ENCODE measurements around the gene IL23R. TPM values are rescaled to one million over a fixed set of nuclear protein-coding genes. Genes with fewer than 3 reads are reported as not detected.

The IL23R gene
- total RNA-seq, 1 experiment from 2014 or later = not detected

DNA sequence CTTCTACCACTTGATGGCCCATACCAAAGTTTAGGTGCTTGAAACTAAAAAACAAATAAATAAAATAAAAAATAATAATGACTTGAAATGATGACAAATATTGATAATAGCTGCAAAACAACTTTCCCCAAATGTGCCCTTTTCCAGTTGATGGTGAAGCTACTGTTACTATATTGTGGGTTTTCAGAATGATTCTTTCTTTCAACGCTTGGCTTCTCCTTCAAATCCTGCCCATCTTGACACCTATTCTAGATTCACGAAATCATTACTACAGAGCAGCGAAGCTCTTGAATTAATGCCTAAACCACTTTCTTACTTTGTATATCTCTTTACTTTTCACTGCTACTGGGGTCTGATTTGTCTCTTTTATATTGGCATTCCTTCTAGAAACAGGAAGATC is 22.3 kb upstream of the IL23R start:
- Histone ChIP-seq H3K4me2 (ENCODE audit: insufficient read depth, insufficient read length, low read length) (no peak overlapping the region), H4K91ac (ENCODE audit: insufficient read length, low read depth, low read length) (no peak overlapping the region), H3K23ac (ENCODE audit: insufficient read length, low read depth, low read length) (no peak overlapping the region), H2BK12ac (ENCODE audit: insufficient read length, low read depth, low read length) (no peak overlapping the region), H3K4me1 (ENCODE audit: insufficient read depth, low read length) (no peaks in the 10 kb centered on the region), H4K20me1 (ENCODE audit: control insufficient read depth, insufficient read depth, insufficient read length) (no peaks in the 10 kb centered on the region), H3K56ac (ENCODE audit: insufficient read length, low read depth, low read length) (no peak overlapping the region), H3K9me3 (ENCODE audit: control insufficient read depth, low read depth, low read length) (no peaks in the 10 kb centered on the region), H2BK15ac (ENCODE audit: low read depth, low read length) (no peak overlapping the region), H3K14ac (ENCODE audit: insufficient read depth, low read length) (no peak overlapping the region), H3K27ac (ENCODE audit: insufficient read length, low read depth, low read length) (no peak overlapping the region), H3K4ac (ENCODE audit: low read depth, low read length) (no peak overlapping the region), H2BK120ac (ENCODE audit: low read depth, low read length, poor library complexity, severe bottlenecking) (no peak overlapping the region), H4K5ac (ENCODE audit: insufficient read length, low read depth, low read length) (no peak overlapping the region), H3K23me2 (ENCODE audit: insufficient read length, low read depth, low read length, poor library complexity, severe bottlenecking) (no peaks in the 10 kb centered on the region), H2AFZ (ENCODE audit: low read length) (no peak overlapping the region), H3K79me1 (ENCODE audit: insufficient read depth, low read depth, low read length, poor library complexity, severe bottlenecking) (no peaks in the 10 kb centered on the region), H2BK20ac (ENCODE audit: low read depth, low read length, poor library complexity, severe bottlenecking) (no peak overlapping the region), H3K18ac (ENCODE audit: insufficient read length, low read depth, low read length) (no peak overlapping the region), H2BK5ac (ENCODE audit: insufficient read length, low read length) (no peak overlapping the region), H3T11ph (ENCODE audit: low read length) (no peak overlapping the region), H3K27me3 (ENCODE audit: insufficient read depth, low read length) (no peaks in the 10 kb centered on the region), H3K9ac (ENCODE audit: extremely low read depth, insufficient read length, low read length) (no peak overlapping the region), H3K79me2 (ENCODE audit: insufficient read depth, low read length) (no peaks in the 10 kb centered on the region), H2AK5ac (ENCODE audit: insufficient read length, low read length) (no peak overlapping the region), H4K8ac (replicated peaks; ENCODE audit: insufficient read length, low read depth, low read length) (no peak overlapping the region)
- TF ChIP-seq, protein P1, sequence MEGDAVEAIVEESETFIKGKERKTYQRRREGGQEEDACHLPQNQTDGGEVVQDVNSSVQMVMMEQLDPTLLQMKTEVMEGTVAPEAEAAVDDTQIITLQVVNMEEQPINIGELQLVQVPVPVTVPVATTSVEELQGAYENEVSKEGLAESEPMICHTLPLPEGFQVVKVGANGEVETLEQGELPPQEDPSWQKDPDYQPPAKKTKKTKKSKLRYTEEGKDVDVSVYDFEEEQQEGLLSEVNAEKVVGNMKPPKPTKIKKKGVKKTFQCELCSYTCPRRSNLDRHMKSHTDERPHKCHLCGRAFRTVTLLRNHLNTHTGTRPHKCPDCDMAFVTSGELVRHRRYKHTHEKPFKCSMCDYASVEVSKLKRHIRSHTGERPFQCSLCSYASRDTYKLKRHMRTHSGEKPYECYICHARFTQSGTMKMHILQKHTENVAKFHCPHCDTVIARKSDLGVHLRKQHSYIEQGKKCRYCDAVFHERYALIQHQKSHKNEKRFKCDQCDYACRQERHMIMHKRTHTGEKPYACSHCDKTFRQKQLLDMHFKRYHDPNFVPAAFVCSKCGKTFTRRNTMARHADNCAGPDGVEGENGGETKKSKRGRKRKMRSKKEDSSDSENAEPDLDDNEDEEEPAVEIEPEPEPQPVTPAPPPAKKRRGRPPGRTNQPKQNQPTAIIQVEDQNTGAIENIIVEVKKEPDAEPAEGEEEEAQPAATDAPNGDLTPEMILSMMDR (conservative IDR thresholded peaks at IDR 0.05) = no peak
- H3K9me3 Mint-ChIP-seq = no peaks in the 10 kb centered on the region; a peak in 1 of 5 replicates
- no peak overlapping the region for H3K4me3 Mint-ChIP-seq
- no peak for DNase-seq
- WGBS (ENCODE audit: extremely low coverage, insufficient read length, low lambda C conversion rate) = no CpG with 5 or more reads among the region's 3 CpGs
- no peaks in the 10 kb centered on the region for H3K36me3 Mint-ChIP-seq (ENCODE audit: insufficient read depth in 1 of 3, low read depth in 3 of 3)
- no peak overlapping the region for H3K27ac Mint-ChIP-seq
- H3K27me3 Mint-ChIP-seq (ENCODE audit: low read depth) = no peaks in the 10 kb centered on the region; the same call in 1 of the 2 replicates
- peaks cover 2 to 4% of the 10 kb centered on the region in 2 experiments; a peak in 3 of 4 replicates for H3K4me1 Mint-ChIP-seq

Data from H9 (cell line).